T-helper 2 cell treated with Interferon-gamma antibody and Interleukin-4, amounts not matched to agents 5 μg/mL and 100 μg/mL, for 36 hours (primary cell): ENCODE measurements around the gene ARHGAP22.

ENCODE experiments used
- DNase-seq: peaks from one replicate; pipeline ENCODE4 v3.0.0; 2021; ENCODE audit warnings: low spot score
- H3K27ac Mint-ChIP-seq: one replicate; pipeline ENCODE4 v1.8.0; 2021; ENCODE audit warnings: mild to moderate bottlenecking, mixed read lengths
- H3K27me3 Mint-ChIP-seq: one replicate; pipeline ENCODE4 v1.8.0; 2021; ENCODE audit warnings: low read depth, mixed read lengths
- H3K36me3 Mint-ChIP-seq: one replicate; pipeline ENCODE4 v1.8.0; 2021; ENCODE audit warnings: low read depth, mixed read lengths
- H3K4me1 Mint-ChIP-seq: one replicate; pipeline ENCODE4 v1.8.0; 2021; ENCODE audit warnings: low read depth, mixed read lengths
- H3K4me3 Mint-ChIP-seq: one replicate; pipeline ENCODE4 v1.8.0; 2022; ENCODE audit warnings: mild to moderate bottlenecking, moderate library complexity, mixed read lengths
- H3K9me3 Mint-ChIP-seq: one replicate; pipeline ENCODE4 v1.8.0; 2021; ENCODE audit warnings: mixed read lengths

Gene ARHGAP22

GRCh38 chr10:48411510-48411909 is 193.4 kb downstream of the ARHGAP22 start:
- no peak for DNase-seq
- H3K4me3 Mint-ChIP-seq: no peak overlapping the region
- peaks cover 13% of the 10 kb centered on the region for H3K9me3 Mint-ChIP-seq
- no peaks in the 10 kb centered on the region for H3K27me3 Mint-ChIP-seq
- H3K27ac Mint-ChIP-seq: no peak overlapping the region
- peaks cover 39% of the 10 kb centered on the region for H3K36me3 Mint-ChIP-seq
- H3K4me1 Mint-ChIP-seq: no peaks in the 10 kb centered on the region

- H3K27me3 Mint-ChIP-seq: no peaks in the 10 kb centered on the region
- peaks cover 13% of the 10 kb centered on the region for H3K9me3 Mint-ChIP-seq
Observed at GRCh38 chr10:48410503-48410902, 194.4 kb downstream of the ARHGAP22 start.

GRCh38 chr10:48406658-48407057 is 198.2 kb downstream of the ARHGAP22 start:
- H3K4me1 Mint-ChIP-seq: no peaks in the 10 kb centered on the region
- DNase-seq: no peak
- no peak overlapping the region for H3K4me3 Mint-ChIP-seq

More at GRCh38 chr10:48410503-48410902, 194.4 kb downstream of the ARHGAP22 start:
- H3K4me1 Mint-ChIP-seq: no peaks in the 10 kb centered on the region
- no peak for DNase-seq
- peaks cover 41% of the 10 kb centered on the region for H3K36me3 Mint-ChIP-seq
- no peak overlapping the region for H3K4me3 Mint-ChIP-seq
- no peak overlapping the region for H3K27ac Mint-ChIP-seq

GRCh38 chr10:48406204-48406603 is 198.7 kb downstream of the ARHGAP22 start:
- Mint-ChIP-seq H3K9me3 (no peaks in the 10 kb centered on the region), H3K36me3 (peaks cover 16% of the 10 kb centered on the region), H3K27ac (no peak overlapping the region), H3K4me1 (no peaks in the 10 kb centered on the region), H3K4me3 (no peak overlapping the region), H3K27me3 (no peaks in the 10 kb centered on the region)
- no peak for DNase-seq

More at GRCh38 chr10:48406658-48407057, 198.2 kb downstream of the ARHGAP22 start:
- H3K27ac Mint-ChIP-seq: no peak overlapping the region
- H3K27me3 Mint-ChIP-seq: no peaks in the 10 kb centered on the region
- H3K9me3 Mint-ChIP-seq: no peaks in the 10 kb centered on the region
- H3K36me3 Mint-ChIP-seq: peaks cover 20% of the 10 kb centered on the region

- Mint-ChIP-seq H3K27ac (no peak overlapping the region), H3K27me3 (no peaks in the 10 kb centered on the region)
Observed at GRCh38 chr10:48404646-48405045, 200.2 kb downstream of the ARHGAP22 start.

GRCh38 chr10:48400850-48401220 is 204.0 kb downstream of the ARHGAP22 start:
- DNase-seq: no peak
- H3K4me1 Mint-ChIP-seq: peaks cover 23% of the 10 kb centered on the region
- H3K9me3 Mint-ChIP-seq: no peaks in the 10 kb centered on the region
- H3K4me3 Mint-ChIP-seq: no peak overlapping the region
- H3K27ac Mint-ChIP-seq: no peak overlapping the region
- H3K27me3 Mint-ChIP-seq: no peaks in the 10 kb centered on the region
- H3K36me3 Mint-ChIP-seq: peaks cover 4% of the 10 kb centered on the region

More at GRCh38 chr10:48404646-48405045, 200.2 kb downstream of the ARHGAP22 start:
- Mint-ChIP-seq H3K4me1 (peaks cover 12% of the 10 kb centered on the region), H3K36me3 (peaks cover 4% of the 10 kb centered on the region), H3K4me3 (no peak overlapping the region), H3K9me3 (no peaks in the 10 kb centered on the region)
- no peak for DNase-seq

- H3K27ac Mint-ChIP-seq: no peak overlapping the region
- no peaks in the 10 kb centered on the region for H3K9me3 Mint-ChIP-seq
- peaks cover 4% of the 10 kb centered on the region for H3K36me3 Mint-ChIP-seq
- H3K27me3 Mint-ChIP-seq: no peaks in the 10 kb centered on the region
- no peak overlapping the region for H3K4me3 Mint-ChIP-seq
- no peak for DNase-seq
- peaks cover 27% of the 10 kb centered on the region for H3K4me1 Mint-ChIP-seq
Observed at GRCh38 chr10:48400129-48400849, 204.6 kb downstream of the ARHGAP22 start.

GRCh38 chr10:48399551-48399950 is 205.3 kb downstream of the ARHGAP22 start:
- Mint-ChIP-seq H3K36me3 (peaks cover 2% of the 10 kb centered on the region), H3K27ac (no peak overlapping the region)

GRCh38 chr10:48399056-48399541 is 205.8 kb downstream of the ARHGAP22 start:
- no peak for DNase-seq
- no peak overlapping the region for H3K4me3 Mint-ChIP-seq
- no peak overlapping the region for H3K27ac Mint-ChIP-seq

More at GRCh38 chr10:48399551-48399950, 205.3 kb downstream of the ARHGAP22 start:
- Mint-ChIP-seq H3K9me3 (no peaks in the 10 kb centered on the region), H3K27me3 (no peaks in the 10 kb centered on the region), H3K4me3 (no peak overlapping the region), H3K4me1 (peaks cover 27% of the 10 kb centered on the region)
- no peak for DNase-seq

GRCh38 chr10:48398261-48398660 is 206.6 kb downstream of the ARHGAP22 start:
- H3K4me1 Mint-ChIP-seq: peaks cover 32% of the 10 kb centered on the region
- peaks cover 2% of the 10 kb centered on the region for H3K27me3 Mint-ChIP-seq
- DNase-seq: no peak
- no peaks in the 10 kb centered on the region for H3K9me3 Mint-ChIP-seq
- no peak overlapping the region for H3K27ac Mint-ChIP-seq
- H3K36me3 Mint-ChIP-seq: peaks cover 2% of the 10 kb centered on the region
- no peak overlapping the region for H3K4me3 Mint-ChIP-seq

More at GRCh38 chr10:48399056-48399541, 205.8 kb downstream of the ARHGAP22 start:
- Mint-ChIP-seq H3K27me3 (no peaks in the 10 kb centered on the region), H3K4me1 (peaks cover 27% of the 10 kb centered on the region), H3K36me3 (peaks cover 2% of the 10 kb centered on the region), H3K9me3 (no peaks in the 10 kb centered on the region)
